ENCODE measurements around the gene MIAT. TPM values are rescaled to one million over a fixed set of nuclear protein-coding genes. Genes with fewer than 3 reads are reported as not detected.

MIAT gene
- total and polyA plus RNA-seq, 2 donors (not counting 3 experiments of a cell fraction or from before 2014, with no cell fraction given): 0.03 to 0.80 TPM

DNA sequence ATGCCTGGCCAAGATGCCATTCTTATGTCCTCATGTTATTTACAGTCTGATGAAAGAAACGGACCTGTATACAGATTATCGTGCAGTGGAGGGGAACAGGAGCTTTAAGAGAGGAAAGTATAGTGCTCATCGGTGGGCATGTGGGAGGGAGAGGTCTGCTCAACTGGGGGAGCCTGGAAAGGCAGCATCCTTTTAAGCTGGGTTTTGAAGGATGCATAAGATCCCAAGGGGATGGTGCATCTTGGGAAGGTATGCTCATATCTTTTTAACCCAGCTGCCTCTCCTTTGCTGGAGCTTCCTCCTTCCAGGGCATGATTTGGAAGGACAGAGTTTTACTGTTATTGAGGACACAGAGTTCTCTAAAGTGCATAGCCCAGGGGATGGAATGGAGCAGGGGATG is 34.8 kb downstream of the MIAT start:
- Histone ChIP-seq H4K20me1 (replicated peaks; ENCODE audit: control insufficient read depth, extremely low read depth, insufficient read depth, low read length) (no peaks in the 10 kb centered on the region), H3K36me3 (ENCODE audit: control insufficient read depth in 2 of 2, extremely low read depth in 1 of 2, insufficient read depth in 2 of 2, low read length in 2 of 2) (no peaks in the 10 kb centered on the region), H3K9me3 (replicated peaks; ENCODE audit: control insufficient read depth, insufficient read depth, low read length) (no peaks in the 10 kb centered on the region), H2AFZ (ENCODE audit: low read depth, low read length) (no peak overlapping the region), H3K79me2 (ENCODE audit: control insufficient read depth, insufficient read depth, low read length) (no peaks in the 10 kb centered on the region), H3K9ac (replicated peaks; ENCODE audit: extremely low read depth, insufficient read depth, low read length) (no peak overlapping the region), H3K4me1 (ENCODE audit: control insufficient read depth, extremely low read depth, insufficient read depth, low read length) (peaks cover 10% of the 10 kb centered on the region), H3K4me3 (replicated peaks in 1 of 3; ENCODE audit: insufficient read depth in 1 of 3, low read depth in 1 of 3, low read length in 3 of 3) (no peak overlapping the region), H3K27ac (ENCODE audit: insufficient read depth, low read depth, low read length) (no peak overlapping the region), H3K9me1 (replicated peaks; ENCODE audit: control insufficient read depth, extremely low read depth, insufficient read depth, low read length) (no peaks in the 10 kb centered on the region), H3K27me3 (ENCODE audit: control insufficient read depth in 2 of 2, insufficient read depth in 2 of 2, low read length in 2 of 2) (no peaks in the 10 kb centered on the region), H3K4me2 (ENCODE audit: insufficient read depth, low read length) (no peak overlapping the region)
- POLR2A ChIA-PET: no interaction called here
- TF ChIP-seq POLR2A (IDR thresholded peaks at IDR 0.05; ENCODE audit: low read depth, low read length) (no peak), FOS (IDR thresholded peaks at IDR 0.05; ENCODE audit: borderline replicate concordance, insufficient read depth, low read length) (no peak), EZH2 (IDR thresholded peaks at IDR 0.05; ENCODE audit: borderline replicate concordance, low read depth, low read length, severe bottlenecking) (no peak), JUN (IDR thresholded peaks at IDR 0.05; ENCODE audit: borderline replicate concordance, insufficient read depth, insufficient read length, low read depth) (no peak), GATA2 (IDR thresholded peaks at IDR 0.05; ENCODE audit: insufficient read depth, insufficient read length, low read depth, low read length) (no peak), POLR2AphosphoS5 (IDR thresholded peaks at IDR 0.05; ENCODE audit: insufficient read depth, low read depth, low read length) (no peak), MYC (IDR thresholded peaks at IDR 0.05; ENCODE audit: low read depth, low read length) (no peak)
- TF ChIP-seq, protein P1, sequence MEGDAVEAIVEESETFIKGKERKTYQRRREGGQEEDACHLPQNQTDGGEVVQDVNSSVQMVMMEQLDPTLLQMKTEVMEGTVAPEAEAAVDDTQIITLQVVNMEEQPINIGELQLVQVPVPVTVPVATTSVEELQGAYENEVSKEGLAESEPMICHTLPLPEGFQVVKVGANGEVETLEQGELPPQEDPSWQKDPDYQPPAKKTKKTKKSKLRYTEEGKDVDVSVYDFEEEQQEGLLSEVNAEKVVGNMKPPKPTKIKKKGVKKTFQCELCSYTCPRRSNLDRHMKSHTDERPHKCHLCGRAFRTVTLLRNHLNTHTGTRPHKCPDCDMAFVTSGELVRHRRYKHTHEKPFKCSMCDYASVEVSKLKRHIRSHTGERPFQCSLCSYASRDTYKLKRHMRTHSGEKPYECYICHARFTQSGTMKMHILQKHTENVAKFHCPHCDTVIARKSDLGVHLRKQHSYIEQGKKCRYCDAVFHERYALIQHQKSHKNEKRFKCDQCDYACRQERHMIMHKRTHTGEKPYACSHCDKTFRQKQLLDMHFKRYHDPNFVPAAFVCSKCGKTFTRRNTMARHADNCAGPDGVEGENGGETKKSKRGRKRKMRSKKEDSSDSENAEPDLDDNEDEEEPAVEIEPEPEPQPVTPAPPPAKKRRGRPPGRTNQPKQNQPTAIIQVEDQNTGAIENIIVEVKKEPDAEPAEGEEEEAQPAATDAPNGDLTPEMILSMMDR (IDR thresholded peaks at IDR 0.05; ENCODE audit: extremely low read depth in 1 of 2, insufficient read depth in 1 of 2, low read depth in 1 of 2, low read length in 2 of 2): no peak
- TF ChIP-seq, protein P2, sequence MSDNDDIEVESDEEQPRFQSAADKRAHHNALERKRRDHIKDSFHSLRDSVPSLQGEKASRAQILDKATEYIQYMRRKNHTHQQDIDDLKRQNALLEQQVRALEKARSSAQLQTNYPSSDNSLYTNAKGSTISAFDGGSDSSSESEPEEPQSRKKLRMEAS (IDR thresholded peaks at IDR 0.05; ENCODE audit: insufficient read depth, insufficient read length): no peak
- DNase-seq (ENCODE audit: low read depth, low spot score) (no peak), FAIRE-seq (no peak)
- no TSS peak for BruUV-seq (replicated peaks)
- CTCF ChIA-PET: interaction anchor here (1.3 kb wide), 2 partner anchors 19 to 23 kb away, joined by 3 to 4 read pairs; no protein-coding TSS in a partner anchor
- dilution Hi-C loops (cut with MboI; ENCODE audit: extremely low pct_ligation_motif_present, low sequenced_read_pairs) (no loop called here), intact Hi-C loops (cut with micrococcal nuclease) (no loop called here)
